T-helper 1 cell (primary cell): ENCODE results near the gene SLC12A5.
"Not testable (repeated sequence)": the region's sequence is repeated elsewhere in the genome, so short reads cannot be mapped to it uniquely, and the experiment has no call there.

Experiments used
- DNase-seq, 5 donors: peaks; one replicate each; pipeline ENCODE4 v3.0.0-alpha.2; 2012 to 2020

SLC12A5 gene

DNA sequence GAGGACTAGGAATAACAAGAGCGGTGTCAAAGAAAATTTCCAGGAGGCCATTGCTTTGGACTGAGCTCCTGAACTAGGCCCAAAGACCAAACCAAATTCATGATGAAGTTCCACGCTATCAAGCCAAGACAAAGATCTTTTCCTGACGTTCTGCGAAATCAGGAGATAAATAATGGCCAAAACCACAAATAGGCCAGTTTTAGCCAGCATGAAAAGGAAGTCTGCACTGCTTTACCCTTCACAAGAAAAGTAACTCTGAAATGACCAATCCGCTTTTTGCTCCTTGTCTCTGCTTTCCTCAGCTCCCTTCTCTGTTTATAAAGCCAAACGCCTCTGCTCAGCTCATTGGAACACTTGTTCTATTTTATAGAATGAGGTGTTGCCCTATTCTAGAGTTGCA is 54.1 kb downstream of the SLC12A5 start:
- DNase-seq, result no peak

DNA sequence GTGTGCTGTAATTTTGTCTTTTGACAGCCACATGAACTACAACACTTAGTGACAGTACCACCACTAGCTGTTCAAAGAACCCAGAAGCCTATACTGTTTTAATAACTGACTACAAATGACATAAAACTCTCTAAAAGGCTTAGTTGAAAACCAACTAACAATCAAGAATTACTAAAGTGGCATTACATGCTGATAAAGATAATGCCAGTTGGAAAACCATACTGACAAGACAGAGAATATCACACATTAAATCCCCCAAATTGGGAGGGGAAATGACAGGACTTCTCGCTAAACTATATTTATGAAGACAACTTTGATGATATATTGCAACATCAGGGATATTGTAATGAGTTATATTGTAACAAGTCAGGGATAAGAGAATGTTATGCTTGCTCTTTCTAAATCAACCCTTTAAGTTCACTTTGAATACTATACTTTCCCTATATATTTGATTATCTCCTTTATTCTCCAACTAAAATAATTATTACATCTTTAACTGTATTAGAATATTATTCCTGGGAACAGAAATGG is 54.6 kb downstream of the SLC12A5 start:
- no peak for DNase-seq

DNA sequence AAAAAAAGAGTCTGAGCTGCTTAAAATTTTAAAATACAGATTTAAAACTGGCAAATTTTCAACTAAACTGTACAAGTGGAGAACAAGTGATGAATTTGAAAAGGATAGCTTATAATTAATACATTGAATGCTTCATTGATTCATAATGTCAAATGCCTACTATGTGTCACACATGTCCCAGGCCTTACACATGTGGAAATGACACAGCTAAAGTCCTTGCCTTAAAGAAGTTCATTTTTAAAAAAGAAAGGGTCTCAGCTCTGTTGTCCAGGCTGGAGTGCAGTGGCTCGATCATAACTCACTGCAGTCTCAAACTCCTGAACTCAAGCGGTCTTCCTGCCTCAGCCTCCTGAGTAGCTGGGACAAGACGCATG is 55.8 kb downstream of the SLC12A5 start:
- no peak for DNase-seq

- no peak for DNase-seq
Observed at GRCh38 chr20:46085179-46085851, 56.3 kb downstream of the SLC12A5 start.

DNA sequence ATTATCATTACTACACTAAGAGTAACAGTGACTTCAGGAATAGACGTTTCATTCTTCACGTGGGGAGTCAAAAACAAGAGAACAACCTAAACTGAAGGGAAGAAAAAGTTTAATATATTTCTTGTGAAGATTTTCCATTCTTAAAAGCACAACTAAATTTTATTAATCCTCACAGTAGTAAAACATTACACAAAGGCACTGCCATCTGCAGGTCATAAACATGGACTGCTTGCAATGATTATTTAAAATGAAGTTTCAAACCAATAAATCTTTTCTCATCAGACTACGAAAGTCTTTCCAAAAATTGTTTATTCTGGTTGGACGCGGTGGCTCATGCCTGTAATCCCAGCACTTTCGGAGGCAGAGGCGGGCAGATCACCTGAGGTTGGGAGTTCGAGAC is 58.1 kb downstream of the SLC12A5 start:
- no peak for DNase-seq

- DNase-seq, result no peak
Observed at GRCh38 chr20:46088409-46089166, 59.6 kb downstream of the SLC12A5 start.

DNA sequence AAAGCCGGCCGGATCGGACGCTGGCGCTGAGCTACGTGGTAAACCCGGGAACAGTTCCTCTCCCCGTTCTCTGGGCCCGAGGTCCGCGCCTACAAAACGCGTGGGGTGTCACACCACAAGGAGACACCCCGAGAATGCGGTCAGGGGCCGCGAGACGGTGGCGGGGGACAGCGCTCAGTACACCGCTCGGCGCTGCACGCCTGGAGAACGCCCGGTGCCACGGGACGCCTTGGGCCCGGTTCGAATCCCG is 60.1 kb downstream of the SLC12A5 start:
- DNase-seq, result no peak

GRCh38 chr20:46089417-46090388 is 60.7 kb downstream of the SLC12A5 start, which contains the start of gene NCOA5:
Gene NCOA5, minus strand, starts transcription at chr20:46089962. Its CDS starts 10,538 bp downstream, at chr20:46079424.
- DNase-seq, result peak; percentile 85 to 96 (median 90)

GRCh38 chr20:46091622-46092535 is 62.9 kb downstream of the SLC12A5 start:
- DNase-seq, result not testable (repeated sequence)

- no peak for DNase-seq
Observed at GRCh38 chr20:46093531-46093930, 64.5 kb downstream of the SLC12A5 start.

GRCh38 chr20:46099491-46100287 is 70.7 kb downstream of the SLC12A5 start:
- DNase-seq, result no peak

DNA sequence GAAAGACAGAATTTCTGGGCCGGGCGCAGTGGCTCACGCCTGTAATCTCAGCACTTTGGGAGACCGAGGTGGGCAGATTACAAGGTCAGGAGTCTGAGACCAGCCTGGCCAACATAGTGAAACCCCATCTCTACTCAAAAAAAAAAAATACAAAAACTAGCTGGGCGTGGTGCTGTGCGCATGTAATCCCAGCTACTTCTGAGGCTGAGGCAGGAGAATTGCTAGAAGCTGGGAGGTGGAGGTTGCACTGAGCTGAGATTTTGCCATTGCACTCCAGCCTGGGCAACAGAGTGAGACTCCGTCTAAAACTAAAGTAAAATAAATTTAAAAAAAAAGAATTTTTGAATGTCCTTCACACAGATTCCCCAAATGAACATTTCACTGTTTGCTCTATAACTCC is 71.4 kb downstream of the SLC12A5 start:
- DNase-seq, result not testable (repeated sequence)

DNA sequence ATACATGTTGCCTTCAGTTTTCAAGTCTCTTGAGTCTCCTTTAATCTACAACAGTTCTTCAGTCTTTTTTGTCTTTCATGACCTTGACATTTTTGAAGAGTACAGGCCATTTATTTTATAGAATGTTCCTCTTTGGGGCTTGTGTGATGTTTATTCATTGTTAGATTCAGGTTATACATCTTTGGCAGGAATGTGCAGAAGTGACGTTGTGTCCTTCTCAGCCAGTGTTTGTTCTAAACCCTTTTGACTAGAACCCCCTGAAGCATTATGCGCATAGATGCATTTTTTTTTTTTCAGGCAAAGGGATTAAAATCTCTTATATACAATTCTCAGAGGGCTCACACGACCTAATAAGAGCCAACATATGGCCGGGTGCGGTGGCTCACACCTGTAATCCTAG is 72.0 kb downstream of the SLC12A5 start:
- DNase-seq, result no peak

- no peak for DNase-seq
Observed at GRCh38 chr20:46101957-46102356, 72.9 kb downstream of the SLC12A5 start.

GRCh38 chr20:46102940-46103339 is 73.9 kb downstream of the SLC12A5 start:
- DNase-seq, result no peak

- no peak for DNase-seq
Observed at GRCh38 chr20:46104262-46104661, 75.2 kb downstream of the SLC12A5 start.

DNA sequence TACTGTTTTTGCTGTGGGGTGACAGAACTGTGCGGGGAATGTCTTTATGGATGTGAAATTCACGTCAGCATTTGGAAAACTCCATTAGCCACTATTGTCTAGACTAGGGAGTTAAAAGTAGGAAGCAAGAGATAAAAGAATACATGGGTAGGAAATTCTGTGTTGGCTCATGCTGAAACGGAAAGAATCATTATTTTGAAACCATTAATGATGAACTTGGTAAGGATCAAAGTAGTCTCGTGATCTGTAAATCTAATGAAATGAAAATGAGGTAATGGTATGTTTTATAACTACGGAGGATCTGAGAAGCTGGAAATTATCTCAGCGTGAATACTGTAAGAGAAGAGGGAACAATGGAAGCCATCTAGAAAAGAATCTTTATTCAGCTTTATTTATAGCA is 78.0 kb downstream of the SLC12A5 start:
- no peak for DNase-seq

DNA sequence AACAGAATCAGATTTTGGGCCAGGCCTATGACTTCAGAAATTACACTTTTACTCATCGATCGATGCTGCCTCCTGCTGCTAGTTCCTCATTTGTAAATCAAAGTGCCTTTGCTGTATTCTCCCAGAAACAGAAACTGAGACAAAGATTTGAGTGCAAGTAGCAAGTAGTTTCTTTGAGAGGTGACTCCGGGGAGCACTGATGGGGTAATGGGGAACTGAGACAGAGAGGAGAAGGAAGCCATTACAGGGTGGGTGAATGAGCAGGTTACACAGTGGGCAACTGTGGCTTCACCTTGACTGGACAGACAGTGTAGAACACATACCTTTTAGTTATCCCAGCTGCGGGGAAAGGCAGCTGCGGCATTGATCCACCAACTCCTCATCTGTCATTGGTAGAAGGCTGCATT is 79.4 kb downstream of the SLC12A5 start:
- no peak for DNase-seq

DNA sequence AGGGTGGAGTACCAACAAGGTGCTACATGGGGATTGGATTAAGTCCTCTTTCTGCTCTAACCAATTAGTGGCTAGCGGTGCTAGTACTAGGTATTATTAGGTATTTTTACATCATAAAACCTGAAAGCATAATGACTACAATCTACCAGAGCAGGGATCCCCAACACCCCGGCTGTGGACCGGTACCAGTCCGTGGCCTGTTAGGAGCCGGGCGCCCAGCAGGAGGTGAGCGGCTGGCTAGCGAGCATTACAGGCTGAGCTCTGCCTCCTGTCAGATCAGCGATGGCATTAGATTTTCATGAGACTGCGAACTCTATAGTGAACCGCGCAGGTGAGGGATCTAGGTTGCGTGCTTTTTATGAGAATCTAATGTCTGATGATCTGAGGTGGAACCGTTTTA is 80.0 kb downstream of the SLC12A5 start:
- DNase-seq, result no peak
